NCI-H2081 (cell line): ENCODE data around the gene CNBD2.
A peak's percentile ranks its signal among the peaks of the same experiment; 100 is the strongest.
"Not testable (repeated sequence)": the region's sequence is repeated elsewhere in the genome, so short reads cannot be mapped to it uniquely, and the experiment has no call there.

Source experiments
- DNase-seq, 2 experiments: peaks; one replicate each; lab custom pipeline; 2025; lab: John Stamatoyannopoulos, UW

Gene CNBD2

GRCh38 chr20:36063916-36064657, 95.7 kb downstream of the CNBD2 start:
- no peak for DNase-seq

- peak; percentile 82 to 86 for DNase-seq
Measured at GRCh38 chr20:36064658-36065426, 96.5 kb downstream of the CNBD2 start.

GRCh38 chr20:36065427-36065998, 97.1 kb downstream of the CNBD2 start:
- DNase-seq: no peak

- DNase-seq: peak; percentile 48 to 77
Measured at GRCh38 chr20:36066777-36067176, 98.4 kb downstream of the CNBD2 start.

- not testable (repeated sequence) for DNase-seq
Measured at GRCh38 chr20:36068526-36068925, 100.1 kb downstream of the CNBD2 start.

GRCh38 chr20:36070451-36070850, 102.1 kb downstream of the CNBD2 start:
- no peak for DNase-seq

GRCh38 chr20:36071848-36072247, 103.5 kb downstream of the CNBD2 start:
- no peak for DNase-seq

GRCh38 chr20:36074983-36075382, 106.6 kb downstream of the CNBD2 start:
- DNase-seq: no peak

GRCh38 chr20:36077762-36078161, 109.4 kb downstream of the CNBD2 start:
- DNase-seq: not testable (repeated sequence)

GRCh38 chr20:36079486-36079885, 111.1 kb downstream of the CNBD2 start:
- no peak for DNase-seq

- not testable (repeated sequence) for DNase-seq
Measured at GRCh38 chr20:36079984-36080383, 111.6 kb downstream of the CNBD2 start.
